ENCODE measurements around the gene CD4. TPM values are rescaled to one million over a fixed set of nuclear protein-coding genes. Genes with fewer than 3 reads are reported as not detected.

The CD4 gene
- total RNA-seq, 1 donor from 2014 or later = 2.3 TPM

GRCh38 chr12:6778574-6779550 lies 10.5 kb upstream of the CD4 start:
- peak; percentile 86 for DNase-seq

- no peak for DNase-seq
Observed at GRCh38 chr12:6779708-6780432, 9.5 kb upstream of the CD4 start.

- DNase-seq = no peak
Observed at GRCh38 chr12:6780573-6780972, 8.8 kb upstream of the CD4 start.

- DNase-seq = no peak
Observed at GRCh38 chr12:6782119-6782518, 7.2 kb upstream of the CD4 start.

GRCh38 chr12:6782850-6783566 lies 6.3 kb upstream of the CD4 start:
- no peak for DNase-seq

- DNase-seq = no peak
Observed at GRCh38 chr12:6783828-6784227, 5.5 kb upstream of the CD4 start.

- no peak for DNase-seq
Observed at GRCh38 chr12:6784296-6784695, 5.0 kb upstream of the CD4 start.

GRCh38 chr12:6784761-6785160 lies 4.6 kb upstream of the CD4 start:
- DNase-seq = no peak

- no peak for DNase-seq
Observed at GRCh38 chr12:6786416-6787094, 2.8 kb upstream of the CD4 start.

- no peak for DNase-seq
Observed at GRCh38 chr12:6787309-6787708, 2.0 kb upstream of the CD4 start.

GRCh38 chr12:6790496-6791150 lies 1.3 kb downstream of the CD4 start:
- DNase-seq = no peak

GRCh38 chr12:6791931-6792520 lies 2.7 kb downstream of the CD4 start:
- DNase-seq = no peak

- DNase-seq = no peak
Observed at GRCh38 chr12:6792522-6793201, 3.3 kb downstream of the CD4 start.

GRCh38 chr12:6795088-6795487 lies 5.8 kb downstream of the CD4 start:
- DNase-seq = no peak

GRCh38 chr12:6796576-6796975 lies 7.2 kb downstream of the CD4 start:
- no peak for DNase-seq

- no peak for DNase-seq
Observed at GRCh38 chr12:6799147-6799546, 9.8 kb downstream of the CD4 start.

- DNase-seq = no peak
Observed at GRCh38 chr12:6807170-6807569, 17.8 kb downstream of the CD4 start.

GRCh38 chr12:6809056-6809455 lies 19.7 kb downstream of the CD4 start:
- DNase-seq = no peak

- no peak for DNase-seq
Observed at GRCh38 chr12:6810758-6811157, 21.4 kb downstream of the CD4 start.

- DNase-seq = no peak
Observed at GRCh38 chr12:6813363-6813762, 24.0 kb downstream of the CD4 start.

GRCh38 chr12:6816598-6816997 lies 27.3 kb downstream of the CD4 start:
- DNase-seq = no peak
